Activated CD8-positive, alpha-beta memory T cell treated with anti-CD3 and anti-CD28 coated beads, Interleukin-2, amount 50 U/mL, for 1 hour (primary cell): ENCODE data around the gene LMBR1.

Experiments used
- DNase-seq: peaks from one replicate; pipeline ENCODE4 v3.0.0-alpha.2; 2020; ENCODE audit errors: extremely low read depth

Gene LMBR1

DNA sequence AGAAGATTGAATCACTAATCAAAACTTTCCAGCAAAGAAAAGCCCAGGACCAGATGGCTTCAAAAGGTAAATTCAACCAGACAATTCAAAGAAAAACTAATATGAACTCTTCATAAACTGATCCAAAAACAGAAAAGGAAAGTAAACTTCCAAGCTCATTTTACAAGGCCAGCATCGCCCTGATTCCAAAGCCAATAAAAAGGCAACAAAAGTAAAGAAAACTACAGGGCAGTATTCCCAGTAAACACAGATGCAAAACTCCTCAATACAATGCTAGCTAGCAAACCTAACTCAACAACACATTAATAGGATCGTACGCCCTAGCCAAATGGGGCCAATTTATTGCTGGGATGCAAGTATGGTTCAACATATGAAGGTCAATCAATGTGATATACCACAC is 199.4 kb downstream of the LMBR1 start:
- no peak for DNase-seq

DNA sequence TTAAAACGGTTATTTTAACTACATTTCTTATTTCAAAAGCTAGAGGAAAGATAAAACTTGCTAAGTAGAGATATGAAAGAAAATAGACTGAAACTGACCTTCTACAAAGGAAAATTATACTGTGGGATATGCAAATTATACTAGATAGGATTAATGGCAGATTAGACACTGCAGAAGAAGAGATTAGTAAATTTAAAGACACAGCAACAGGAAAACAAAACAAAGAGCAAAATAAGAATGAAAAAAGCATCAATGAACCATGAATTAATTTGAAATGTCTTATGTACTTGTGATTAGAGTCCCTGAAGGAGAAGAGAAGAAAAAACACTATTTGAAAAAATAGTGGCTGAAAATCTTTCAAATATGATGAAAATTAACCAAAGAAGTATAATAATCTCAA is 200.1 kb downstream of the LMBR1 start:
- no peak for DNase-seq

- no peak for DNase-seq
Observed at GRCh38 chr7:156691764-156692163, 201.2 kb downstream of the LMBR1 start.

DNA sequence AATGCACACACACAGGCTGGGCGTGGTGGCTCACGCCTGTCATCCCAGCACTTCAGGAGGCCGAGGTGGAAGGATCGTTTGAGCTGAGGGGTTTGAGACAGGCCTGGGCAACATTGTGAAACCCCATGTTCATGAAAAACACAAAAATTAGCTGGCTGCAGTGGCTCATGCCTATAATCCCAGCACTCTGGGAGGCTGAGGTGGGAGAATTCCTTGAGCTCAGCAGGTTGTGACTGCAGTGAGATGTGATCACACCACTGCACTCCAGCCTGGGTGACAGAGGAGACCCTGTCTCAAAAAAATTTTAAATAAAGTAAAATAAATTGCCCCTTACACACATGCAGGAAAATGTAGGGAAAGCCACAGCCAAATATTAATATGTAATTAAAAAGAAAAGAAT is 208.3 kb downstream of the LMBR1 start:
- no peak for DNase-seq

GRCh38 chr7:156684251-156684650 is 208.7 kb downstream of the LMBR1 start:
- no peak for DNase-seq

DNA sequence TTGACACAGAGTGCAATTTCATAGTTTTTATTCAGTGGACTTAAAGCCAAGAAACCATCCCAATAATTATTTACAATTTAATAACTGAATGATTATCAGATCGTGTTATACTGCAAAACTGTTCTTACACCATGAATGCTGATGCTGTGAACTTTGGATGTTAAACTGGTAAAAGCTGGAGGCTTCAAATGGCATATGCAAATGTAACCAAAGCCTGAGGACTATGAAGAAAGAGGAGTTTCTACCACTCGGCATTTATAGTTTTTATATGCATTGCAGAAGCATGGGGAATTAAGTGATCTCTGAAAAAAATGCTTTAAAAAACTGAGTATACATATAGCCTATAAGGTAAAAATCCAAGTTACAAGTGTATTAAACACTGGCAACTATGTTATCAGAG is 210.1 kb downstream of the LMBR1 start:
- no peak for DNase-seq

DNA sequence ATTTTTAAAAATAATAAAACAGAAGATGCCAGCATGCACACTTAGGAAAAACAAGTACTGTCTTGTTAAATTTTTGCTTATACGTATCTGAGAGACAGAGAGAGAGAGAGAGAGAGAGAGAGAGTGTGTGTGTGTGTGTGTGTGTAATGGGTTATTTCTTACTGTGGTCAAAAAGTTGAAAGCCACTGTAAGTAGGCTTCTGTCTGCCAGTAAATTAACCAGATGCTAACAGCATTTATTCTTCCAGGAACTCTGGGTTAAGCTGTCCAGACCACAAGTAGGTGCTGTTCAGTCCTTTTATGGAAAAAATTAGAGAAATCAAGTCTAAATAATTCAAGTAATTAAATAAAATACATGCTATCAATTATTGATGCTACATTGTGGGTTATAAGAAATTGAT is 212.7 kb downstream of the LMBR1 start:
- no peak for DNase-seq

DNA sequence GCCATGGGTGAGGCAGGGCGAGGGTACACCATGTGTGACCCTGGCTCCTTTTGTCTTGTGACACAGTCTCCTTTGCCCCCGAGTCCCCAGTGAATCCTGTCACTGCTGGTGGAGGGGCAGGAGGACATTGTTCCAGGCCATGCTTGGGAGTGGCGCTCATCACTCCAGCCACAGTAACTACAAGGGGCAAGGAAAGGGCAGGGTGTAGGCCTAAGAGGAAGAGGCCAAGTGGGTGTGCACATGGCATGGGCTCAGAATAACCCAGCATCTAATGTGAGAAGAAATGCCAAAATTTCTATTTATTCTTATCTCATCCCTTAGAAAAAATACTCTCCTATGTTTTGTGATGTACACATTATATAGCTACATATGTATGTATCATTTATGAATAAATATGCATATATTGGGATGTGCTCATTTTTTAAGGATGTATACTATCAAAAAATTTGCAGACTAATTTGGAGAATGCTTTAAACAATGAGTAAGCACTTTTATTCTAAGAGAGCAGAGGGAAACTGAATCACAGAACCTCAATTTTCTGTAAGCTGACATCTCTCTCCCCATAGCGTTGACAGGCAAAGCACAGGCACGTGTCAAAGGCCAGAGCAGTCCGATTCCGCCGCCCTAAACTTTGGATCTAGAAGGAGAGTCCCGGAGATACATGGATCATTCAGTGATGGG is 215.5 kb downstream of the LMBR1 start:
- DNase-seq: no peak

DNA sequence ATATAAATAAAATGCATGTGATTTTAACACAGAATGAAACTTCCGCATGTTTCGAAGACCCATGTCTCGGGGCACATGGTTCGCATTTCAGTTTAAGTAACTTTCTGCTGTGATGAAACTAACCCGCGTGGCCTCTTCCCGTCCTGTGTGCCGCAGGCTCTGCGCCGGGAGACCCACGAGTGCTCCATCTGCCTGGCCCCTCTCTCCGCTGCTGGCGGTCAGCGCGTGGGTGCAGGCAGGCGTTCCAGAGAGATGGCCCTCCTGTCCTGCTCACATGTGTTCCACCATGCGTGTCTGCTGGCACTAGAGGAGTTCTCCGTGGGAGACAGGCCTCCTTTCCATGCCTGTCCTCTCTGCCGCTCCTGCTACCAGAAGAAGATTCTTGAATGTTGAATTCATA is 216.7 kb downstream of the LMBR1 start:
- DNase-seq: no peak

DNA sequence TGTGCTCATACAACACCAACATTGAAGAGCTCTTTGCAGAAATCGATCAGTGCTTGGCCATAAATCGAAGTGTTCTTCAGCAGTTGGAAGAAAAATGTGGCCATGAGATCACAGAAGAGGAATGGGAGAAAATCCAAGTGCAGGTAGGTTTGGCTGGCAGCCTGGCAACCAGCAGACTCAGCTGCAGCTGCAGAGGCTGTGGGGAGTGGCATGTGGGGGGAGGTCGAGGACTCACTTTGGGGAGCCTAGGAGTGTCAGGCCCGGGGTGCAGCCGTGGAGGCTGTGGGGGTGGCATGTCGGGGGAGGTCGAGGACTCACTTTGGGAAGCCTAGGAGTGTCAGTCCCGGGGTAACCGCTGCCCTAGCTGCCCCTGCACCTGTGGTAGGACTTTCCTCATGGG is 217.3 kb downstream of the LMBR1 start:
- no peak for DNase-seq

- DNase-seq: no peak
Observed at GRCh38 chr7:156673902-156674301, 219.1 kb downstream of the LMBR1 start.

- DNase-seq: no peak
Observed at GRCh38 chr7:156673454-156673853, 219.5 kb downstream of the LMBR1 start.

GRCh38 chr7:156669035-156669828 is 223.8 kb downstream of the LMBR1 start:
- DNase-seq: no peak

DNA sequence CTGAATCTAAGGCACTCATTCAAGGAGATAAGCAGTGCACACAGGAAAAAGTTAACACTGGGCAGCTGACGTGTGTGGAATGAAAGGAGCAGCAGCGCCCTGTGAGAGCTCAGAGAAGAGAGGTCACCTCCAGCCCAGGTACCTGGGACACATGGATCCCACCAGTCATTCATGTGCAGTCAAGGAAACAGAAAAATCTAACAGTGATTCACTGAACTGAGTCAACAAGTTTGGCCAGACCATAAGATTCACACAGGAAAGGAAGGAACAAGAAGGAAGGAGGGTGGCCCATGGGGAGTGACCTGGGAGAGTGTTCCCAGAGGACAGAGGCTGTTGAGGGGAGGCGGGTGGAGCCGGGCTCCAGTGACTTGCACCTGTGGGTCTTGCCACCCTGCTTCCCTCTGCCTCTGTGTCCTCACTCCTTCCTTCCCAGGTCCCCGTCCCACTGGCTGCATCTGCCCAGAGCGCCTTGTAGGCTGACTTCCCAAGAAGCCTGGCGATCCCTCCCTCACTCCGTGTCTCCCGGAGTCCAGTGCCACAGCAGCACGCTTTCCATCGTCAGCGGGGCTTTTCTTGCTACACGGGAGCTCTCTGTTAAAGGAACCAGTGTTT is 224.7 kb downstream of the LMBR1 start:
- no peak for DNase-seq

DNA sequence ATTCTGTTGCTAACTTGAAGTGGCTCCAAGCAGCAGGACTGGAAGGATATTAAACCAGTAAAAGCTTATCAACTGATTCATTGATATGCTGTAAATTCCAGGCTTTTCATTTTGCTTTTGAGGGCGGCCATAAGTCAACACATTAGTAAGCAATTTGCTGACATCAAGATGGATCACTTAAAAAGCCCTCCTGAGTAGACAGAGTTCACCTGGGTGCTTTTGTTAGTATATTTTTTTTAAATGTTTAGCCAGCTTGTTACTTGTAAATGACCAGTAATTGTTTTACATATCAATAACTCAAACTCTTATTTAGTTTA is 225.9 kb downstream of the LMBR1 start:
- no peak for DNase-seq

DNA sequence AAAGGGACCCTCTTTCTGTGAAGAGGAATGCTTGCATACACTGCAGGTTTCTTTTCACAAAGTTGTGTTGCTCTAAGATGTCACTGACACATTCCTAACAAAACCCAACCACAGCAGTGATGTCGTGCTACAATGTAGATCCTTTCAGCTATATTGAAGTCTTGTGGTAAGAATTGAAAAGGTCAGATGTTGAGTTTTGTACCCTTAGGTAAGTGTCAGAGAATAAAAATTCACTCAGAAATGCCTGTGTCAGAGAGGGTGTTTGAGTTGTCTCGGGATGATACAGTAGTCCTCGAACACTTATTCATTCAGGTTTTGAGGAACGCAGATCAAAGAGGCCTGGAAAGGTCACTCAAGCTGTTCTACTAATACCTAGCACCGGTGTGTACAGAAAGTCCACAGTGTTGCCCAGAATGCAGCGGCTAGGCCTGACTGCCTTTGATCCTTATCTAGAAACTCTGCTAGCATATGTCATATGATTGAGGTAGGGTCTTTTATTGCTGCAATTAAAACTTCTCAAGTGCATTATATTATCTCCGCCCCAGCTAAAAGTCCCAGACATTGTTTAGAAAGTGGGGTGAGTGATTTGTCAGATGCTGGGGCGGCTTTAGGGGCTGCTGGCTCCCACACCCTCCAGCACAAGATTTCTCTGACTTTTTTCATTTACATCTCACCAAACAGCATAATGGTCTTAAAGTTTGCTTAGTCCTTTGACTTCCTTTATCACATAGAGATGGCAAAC is 226.4 kb downstream of the LMBR1 start:
- no peak for DNase-seq

GRCh38 chr7:156665101-156665500 is 227.9 kb downstream of the LMBR1 start:
- DNase-seq: no peak

- DNase-seq: no peak
Observed at GRCh38 chr7:156662277-156662676, 230.7 kb downstream of the LMBR1 start.

DNA sequence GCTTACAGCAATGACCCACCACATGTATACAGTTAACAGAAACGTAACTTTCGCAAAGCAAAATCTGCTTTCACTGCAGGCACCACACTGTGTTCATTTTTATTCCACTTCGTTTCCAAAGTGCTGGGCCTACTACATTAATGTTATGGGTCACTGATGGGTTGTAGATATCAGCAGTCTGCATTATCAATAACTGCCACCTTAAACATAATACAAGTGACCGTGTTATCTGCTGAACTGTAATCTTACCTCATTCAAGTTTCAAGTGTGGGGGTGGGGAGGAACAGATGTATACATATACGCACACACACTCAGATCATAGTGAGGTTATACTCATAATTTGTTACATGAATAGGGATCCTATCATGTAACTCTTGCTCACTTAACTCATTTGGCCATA is 231.3 kb downstream of the LMBR1 start:
- DNase-seq: no peak

- no peak for DNase-seq
Observed at GRCh38 chr7:156659961-156660360, 233.0 kb downstream of the LMBR1 start.

GRCh38 chr7:156659203-156659602 is 233.8 kb downstream of the LMBR1 start:
- no peak for DNase-seq

GRCh38 chr7:156657681-156658080 is 235.3 kb downstream of the LMBR1 start:
- DNase-seq: no peak

DNA sequence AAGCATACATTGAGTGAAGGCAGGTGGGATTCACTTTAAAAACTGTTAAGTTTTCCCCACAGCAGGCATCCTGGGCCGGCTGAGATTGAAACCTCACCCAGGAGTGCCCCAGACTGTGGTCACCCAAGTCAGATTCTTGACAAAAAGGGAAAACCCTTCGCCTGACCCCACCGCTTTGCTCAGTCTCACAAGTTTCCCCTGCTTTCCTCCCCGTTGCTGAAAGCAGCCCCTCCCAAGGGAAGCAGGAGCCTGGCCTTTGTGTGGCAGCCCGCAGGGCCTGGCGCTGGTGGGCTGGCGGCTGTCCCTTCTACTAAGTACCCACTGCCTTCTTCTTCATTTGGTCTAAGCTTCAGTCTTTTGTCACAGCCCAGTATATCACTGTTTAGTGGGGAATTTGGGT is 236.4 kb downstream of the LMBR1 start:
- DNase-seq: no peak
